ENCODE measurements around the gene HJURP. TPM values are rescaled to one million over a fixed set of nuclear protein-coding genes. Genes with fewer than 3 reads are reported as not detected.

The HJURP gene
- total RNA-seq, 1 donor = 0.31 TPM

Other genes starting within 250 kb of the HJURP start
- gene UGT1A8, start 236.9 kb downstream of the HJURP start, total RNA-seq = not detected
- not detected for gene UGT1A10, start 218.1 kb downstream of the HJURP start, total RNA-seq
- not detected for gene UGT1A9, start 182.6 kb downstream of the HJURP start, total RNA-seq
- gene UGT1A7, start 172.6 kb downstream of the HJURP start, total RNA-seq = not detected
- not detected for gene UGT1A6, start 161.6 kb downstream of the HJURP start, total RNA-seq
- not detected for gene UGT1A5, start 141.6 kb downstream of the HJURP start, total RNA-seq
- not detected for gene UGT1A4, start 135.8 kb downstream of the HJURP start, total RNA-seq
- gene UGT1A3, start 125.5 kb downstream of the HJURP start, total RNA-seq = not detected
- not detected for gene UGT1A1, start 94.3 kb downstream of the HJURP start, total RNA-seq
- not detected for gene MROH2A, start 76.2 kb downstream of the HJURP start, total RNA-seq
- gene TRPM8, start 62.8 kb upstream of the HJURP start, total RNA-seq = not detected
- not detected for gene SPP2, start 196.2 kb upstream of the HJURP start, total RNA-seq

Data from mononuclear cell (primary cell).